ENCODE results near the gene PIP5K1B. TPM values are rescaled to one million over a fixed set of nuclear protein-coding genes. Genes with fewer than 3 reads are reported as not detected.

The PIP5K1B gene
- total RNA-seq, 1 experiment from 2014 or later = 9.0 TPM

DNA sequence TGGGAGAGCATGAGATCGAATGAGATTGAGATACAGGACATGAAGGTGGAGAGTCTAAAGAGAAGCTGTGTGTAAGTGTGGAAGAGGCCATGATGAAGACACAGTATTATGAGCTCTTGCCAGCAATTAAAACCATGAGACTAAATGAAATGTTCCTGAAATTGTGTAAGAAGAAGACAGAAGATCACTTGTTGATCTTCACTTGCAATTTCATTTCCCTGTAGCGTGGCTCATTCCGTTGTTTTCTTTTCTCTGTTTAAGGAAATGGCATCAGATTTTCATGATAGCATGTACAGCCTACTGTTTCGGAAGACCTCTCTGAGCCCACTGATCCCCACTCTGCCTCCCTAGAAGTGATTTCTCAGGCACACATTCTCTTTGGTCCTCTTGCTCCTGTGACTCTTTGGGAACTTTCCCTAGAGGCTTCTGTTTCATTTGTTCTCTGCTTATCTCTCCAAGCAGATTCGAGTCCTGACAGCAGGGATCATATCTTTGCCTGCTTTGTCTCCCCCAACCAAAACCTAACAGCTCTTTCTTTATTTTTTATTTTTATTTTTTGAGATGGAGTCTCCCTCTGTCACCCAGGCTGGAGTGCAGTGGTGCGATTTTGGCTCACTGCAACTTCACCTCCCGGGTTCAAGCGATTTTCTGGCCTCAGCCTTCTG is 16.8 kb downstream of the PIP5K1B start:
- Mint-ChIP-seq H3K27ac (ENCODE audit: unreplicated experiment) (no peak overlapping the region), H3K36me3 (ENCODE audit: insufficient read depth, unreplicated experiment) (no peaks in the 10 kb centered on the region), H3K4me1 (ENCODE audit: low read depth, unreplicated experiment) (no peaks in the 10 kb centered on the region), H3K4me3 (ENCODE audit: low read depth, unreplicated experiment) (no peak overlapping the region), H3K9me3 (ENCODE audit: low read depth, unreplicated experiment) (no peaks in the 10 kb centered on the region), H3K27me3 (ENCODE audit: unreplicated experiment) (no peaks in the 10 kb centered on the region)
- intact Hi-C loops (cut with micrococcal nuclease; ENCODE audit: unreplicated experiment) = no loop called here
- no peak for DNase-seq
- BruUV-seq (replicated peaks) = no TSS peak
- TF ChIP-seq CTCF (IDR thresholded peaks at IDR 0.05; ENCODE audit: unreplicated experiment) = no peak
- CTCF ChIA-PET = interaction anchor here (1.4 kb wide), 1 partner anchor 18 kb away, joined by 3 read pairs; no protein-coding TSS in a partner anchor

DNA sequence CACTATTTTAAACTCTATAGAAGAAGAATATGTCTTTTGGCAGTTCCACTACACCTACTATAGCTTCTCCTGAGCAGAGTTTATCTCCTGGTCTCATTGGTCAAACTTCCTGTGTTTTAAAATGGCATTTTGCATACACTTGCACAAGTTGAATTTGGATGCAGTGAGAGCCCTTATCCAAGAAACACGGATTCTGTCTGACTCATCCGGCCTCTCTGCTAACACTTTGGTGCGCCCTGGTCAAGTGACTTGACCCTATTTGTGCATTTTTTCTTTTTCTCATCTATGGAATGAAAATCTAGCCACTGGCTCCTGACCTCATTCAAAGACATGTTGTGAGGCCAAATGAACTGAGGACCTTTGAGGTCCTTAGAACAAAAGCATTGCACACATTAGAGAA is 20.0 kb downstream of the PIP5K1B start:
- no peak for DNase-seq
- Mint-ChIP-seq H3K4me1 (ENCODE audit: low read depth, unreplicated experiment) (no peaks in the 10 kb centered on the region), H3K4me3 (ENCODE audit: low read depth, unreplicated experiment) (no peak overlapping the region), H3K9me3 (ENCODE audit: low read depth, unreplicated experiment) (no peaks in the 10 kb centered on the region), H3K27me3 (ENCODE audit: unreplicated experiment) (no peaks in the 10 kb centered on the region), H3K27ac (ENCODE audit: unreplicated experiment) (no peak overlapping the region), H3K36me3 (ENCODE audit: insufficient read depth, unreplicated experiment) (no peaks in the 10 kb centered on the region)
- no peak for TF ChIP-seq CTCF (IDR thresholded peaks at IDR 0.05; ENCODE audit: unreplicated experiment)
- CTCF ChIA-PET = no interaction called here
- intact Hi-C loops (cut with micrococcal nuclease; ENCODE audit: unreplicated experiment) = no loop called here
- BruUV-seq (replicated peaks) = no TSS peak

GRCh38 chr9:68726489-68726888 is 21.4 kb downstream of the PIP5K1B start:
- no peak overlapping the region for H3K27ac Mint-ChIP-seq (ENCODE audit: unreplicated experiment)
- no peaks in the 10 kb centered on the region for H3K27me3 Mint-ChIP-seq (ENCODE audit: unreplicated experiment)
- BruUV-seq (replicated peaks) = no TSS peak
- no peak for TF ChIP-seq CTCF (IDR thresholded peaks at IDR 0.05; ENCODE audit: unreplicated experiment)
- H3K9me3 Mint-ChIP-seq (ENCODE audit: low read depth, unreplicated experiment) = no peaks in the 10 kb centered on the region
- H3K4me3 Mint-ChIP-seq (ENCODE audit: low read depth, unreplicated experiment) = no peak overlapping the region
- no peak for DNase-seq
- H3K36me3 Mint-ChIP-seq (ENCODE audit: insufficient read depth, unreplicated experiment) = no peaks in the 10 kb centered on the region
- intact Hi-C loops (cut with micrococcal nuclease; ENCODE audit: unreplicated experiment) = no loop called here
- CTCF ChIA-PET = no interaction called here
- H3K4me1 Mint-ChIP-seq (ENCODE audit: low read depth, unreplicated experiment) = no peaks in the 10 kb centered on the region

GRCh38 chr9:68727636-68728035 is 22.6 kb downstream of the PIP5K1B start:
- Mint-ChIP-seq H3K9me3 (ENCODE audit: low read depth, unreplicated experiment) (no peaks in the 10 kb centered on the region), H3K27me3 (ENCODE audit: unreplicated experiment) (no peaks in the 10 kb centered on the region), H3K4me1 (ENCODE audit: low read depth, unreplicated experiment) (no peaks in the 10 kb centered on the region), H3K4me3 (ENCODE audit: low read depth, unreplicated experiment) (no peak overlapping the region), H3K36me3 (ENCODE audit: insufficient read depth, unreplicated experiment) (no peaks in the 10 kb centered on the region), H3K27ac (ENCODE audit: unreplicated experiment) (no peak overlapping the region)
- CTCF ChIA-PET = interaction anchor here (2.2 kb wide), 1 partner anchor 12 kb away, joined by 4 read pairs; no protein-coding TSS in a partner anchor
- TF ChIP-seq CTCF (IDR thresholded peaks at IDR 0.05; ENCODE audit: unreplicated experiment) = no peak
- BruUV-seq (replicated peaks) = no TSS peak
- intact Hi-C loops (cut with micrococcal nuclease; ENCODE audit: unreplicated experiment) = no loop called here
- no peak for DNase-seq

Data from Calu3 (cell line).